OCI-LY3 (cell line): ENCODE data around the gene FILIP1L.

Experiments used
- H2AFZ ChIP-seq: fragments of 200-600, 300-600 bp; shearing (Covaris generic); 2 replicates; pipeline ENCODE4 v1.6.0; 2014; ENCODE audit warnings: antibody characterized with exemption, low read depth, low read length
- H3K27ac ChIP-seq: fragments of 200-600, 300-600 bp; sonication (generic); 2 replicates; pipeline ENCODE4 v1.5.1; 2014; ENCODE audit warnings: mild to moderate bottlenecking, low read length, moderate library complexity, mixed read lengths
- H3K27me3 ChIP-seq: fragments of 200-600, 300-600 bp; sonication (generic); 2 replicates; pipeline ENCODE4 v1.6.1; 2014; ENCODE audit warnings: low read depth, low read length, mixed read lengths
- H3K36me3 ChIP-seq: fragments of 200-600, 300-600 bp; sonication (generic); replicated peaks from 2 replicates; pipeline ENCODE3; 2014; ENCODE audit warnings: low read depth, low read length, mixed read lengths
- H3K4me1 ChIP-seq: fragments of 300-600, 200-600 bp; sonication (generic); 2 replicates; pipeline ENCODE4 v1.6.1; 2014; ENCODE audit warnings: low read length, mixed read lengths
- H3K4me2 ChIP-seq: fragments of 200-600, 300-600 bp; sonication (generic); 2 replicates; pipeline ENCODE4 v1.6.1; 2014; ENCODE audit warnings: low read length, mixed read lengths
- H3K4me3 ChIP-seq: fragments of 300-600, 200-600 bp; sonication (generic); 2 replicates; pipeline ENCODE4 v1.5.1; 2014; ENCODE audit warnings: antibody characterized with exemption, mild to moderate bottlenecking, low read length, moderate library complexity
- H3K79me2 ChIP-seq: fragments of 300-600, 200-600 bp; shearing (Covaris generic); 2 replicates; pipeline ENCODE4 v1.6.1; 2014; ENCODE audit warnings: mild to moderate bottlenecking, low read length, mixed read lengths
- H3K9ac ChIP-seq: fragments of 300-600, 200-600 bp; shearing (Covaris generic); 2 replicates; pipeline ENCODE4 v1.6.0; 2014; ENCODE audit warnings: mild to moderate bottlenecking, low read length, moderate library complexity
- H3K9me3 ChIP-seq: fragments of 200-600, 300-600 bp; shearing (Covaris generic); 2 replicates; pipeline ENCODE4 v1.6.1; 2014; ENCODE audit warnings: low read length, mixed read lengths; ENCODE audit not compliant: insufficient read depth
- H4K20me1 ChIP-seq: fragments of 200-600, 300-600 bp; sonication (generic); 2 replicates; pipeline ENCODE4 v1.6.1; 2016; ENCODE audit warnings: low read length, mixed read lengths; ENCODE audit not compliant: insufficient read depth
- EZH2phosphoT487 ChIP-seq: fragments of 200-600 bp; shearing (Covaris generic); IDR thresholded peaks from 2 replicates; pipeline ENCODE4 v1.6.1; 2018; ENCODE audit warnings: antibody characterized with exemption, mixed run types, low read depth
- TF ChIP-seq, protein P1 (sequence below): fragments of 200-600, 300-600 bp; sonication (generic); IDR thresholded peaks from 2 replicates; pipeline ENCODE4 v1.5.1; 2014; ENCODE audit warnings: antibody characterized with exemption, low read length, low read depth

FILIP1L gene

DNA sequence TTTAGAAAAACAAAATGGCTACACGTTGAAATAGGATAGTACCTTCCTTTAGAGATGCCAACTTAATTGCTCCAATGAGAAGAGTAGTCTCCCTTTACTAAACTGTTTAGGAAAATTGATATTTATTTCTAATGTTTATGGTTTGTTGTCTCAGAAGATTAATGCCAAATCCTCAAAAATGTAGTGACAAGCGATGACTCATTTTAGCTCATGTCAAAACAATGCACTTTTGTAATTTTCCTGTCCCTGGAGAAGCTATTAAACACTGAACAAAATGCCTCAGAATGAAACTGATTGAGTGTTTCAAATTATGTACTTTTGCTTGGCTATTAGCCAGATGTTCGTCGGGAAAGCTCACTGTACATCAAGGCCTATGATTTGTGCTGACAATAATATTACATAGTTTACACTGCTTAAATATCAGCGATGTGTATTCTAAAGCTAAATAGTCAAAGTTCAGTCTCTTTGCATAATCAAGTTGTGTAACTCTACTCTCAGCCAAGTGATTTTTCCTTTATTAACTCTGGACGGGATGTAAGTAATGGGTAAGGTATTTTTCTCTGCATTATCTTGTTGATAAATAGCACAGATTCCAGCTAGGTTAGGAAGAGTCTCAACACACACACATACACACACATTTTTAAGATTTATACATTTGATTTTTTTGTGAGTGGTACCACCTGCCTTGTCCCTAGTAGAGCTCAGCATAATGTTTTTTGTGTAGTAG is 212.9 kb downstream of the FILIP1L start:
- no peak overlapping the region for H3K4me3 ChIP-seq
- peaks cover 10% of the 10 kb centered on the region for H3K4me1 ChIP-seq
- no peak overlapping the region for H3K9ac ChIP-seq
- no peaks in the 10 kb centered on the region for H4K20me1 ChIP-seq
- no peaks in the 10 kb centered on the region for H3K27me3 ChIP-seq
- no peak overlapping the region for H2AFZ ChIP-seq
- H3K79me2 ChIP-seq, result no peaks in the 10 kb centered on the region
- no peak overlapping the region for H3K27ac ChIP-seq
- no peak overlapping the region for H3K4me2 ChIP-seq
- TF ChIP-seq, protein P1, sequence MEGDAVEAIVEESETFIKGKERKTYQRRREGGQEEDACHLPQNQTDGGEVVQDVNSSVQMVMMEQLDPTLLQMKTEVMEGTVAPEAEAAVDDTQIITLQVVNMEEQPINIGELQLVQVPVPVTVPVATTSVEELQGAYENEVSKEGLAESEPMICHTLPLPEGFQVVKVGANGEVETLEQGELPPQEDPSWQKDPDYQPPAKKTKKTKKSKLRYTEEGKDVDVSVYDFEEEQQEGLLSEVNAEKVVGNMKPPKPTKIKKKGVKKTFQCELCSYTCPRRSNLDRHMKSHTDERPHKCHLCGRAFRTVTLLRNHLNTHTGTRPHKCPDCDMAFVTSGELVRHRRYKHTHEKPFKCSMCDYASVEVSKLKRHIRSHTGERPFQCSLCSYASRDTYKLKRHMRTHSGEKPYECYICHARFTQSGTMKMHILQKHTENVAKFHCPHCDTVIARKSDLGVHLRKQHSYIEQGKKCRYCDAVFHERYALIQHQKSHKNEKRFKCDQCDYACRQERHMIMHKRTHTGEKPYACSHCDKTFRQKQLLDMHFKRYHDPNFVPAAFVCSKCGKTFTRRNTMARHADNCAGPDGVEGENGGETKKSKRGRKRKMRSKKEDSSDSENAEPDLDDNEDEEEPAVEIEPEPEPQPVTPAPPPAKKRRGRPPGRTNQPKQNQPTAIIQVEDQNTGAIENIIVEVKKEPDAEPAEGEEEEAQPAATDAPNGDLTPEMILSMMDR, result no peak
- TF ChIP-seq EZH2phosphoT487, result no peak
- no peaks in the 10 kb centered on the region for H3K36me3 ChIP-seq
- H3K9me3 ChIP-seq, result no peaks in the 10 kb centered on the region

DNA sequence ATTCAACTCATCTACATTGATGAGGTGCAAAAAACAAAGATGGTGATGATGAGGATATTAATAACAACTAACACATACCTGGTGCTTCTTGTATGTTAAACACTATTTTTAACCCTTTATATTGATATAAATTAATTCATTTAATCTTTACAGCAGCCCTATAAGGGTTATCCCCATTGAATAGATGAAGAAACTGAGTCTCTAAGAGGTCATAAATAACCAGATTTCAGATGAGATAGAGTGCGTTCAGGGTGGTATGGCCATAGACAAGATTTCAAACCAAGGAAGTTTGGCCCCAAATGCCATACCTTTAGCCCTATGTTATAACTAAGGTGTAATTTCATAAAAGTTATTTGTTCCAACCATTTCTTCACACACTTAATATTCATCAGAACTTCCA is 214.1 kb downstream of the FILIP1L start:
- no peak overlapping the region for H3K4me3 ChIP-seq
- no peak overlapping the region for H3K9ac ChIP-seq
- peaks cover 5% of the 10 kb centered on the region; the same call in 1 of the 2 replicates for H3K79me2 ChIP-seq
- no peaks in the 10 kb centered on the region for H3K27me3 ChIP-seq
- H3K4me1 ChIP-seq, result peaks cover 17% of the 10 kb centered on the region
- H3K4me2 ChIP-seq, result no peak overlapping the region
- H2AFZ ChIP-seq, result no peak overlapping the region
- no peaks in the 10 kb centered on the region for H3K36me3 ChIP-seq
- no peaks in the 10 kb centered on the region for H3K9me3 ChIP-seq
- H3K27ac ChIP-seq, result no peak overlapping the region
- H4K20me1 ChIP-seq, result no peaks in the 10 kb centered on the region
- TF ChIP-seq, protein P1, result no peak
- TF ChIP-seq EZH2phosphoT487, result no peak

DNA sequence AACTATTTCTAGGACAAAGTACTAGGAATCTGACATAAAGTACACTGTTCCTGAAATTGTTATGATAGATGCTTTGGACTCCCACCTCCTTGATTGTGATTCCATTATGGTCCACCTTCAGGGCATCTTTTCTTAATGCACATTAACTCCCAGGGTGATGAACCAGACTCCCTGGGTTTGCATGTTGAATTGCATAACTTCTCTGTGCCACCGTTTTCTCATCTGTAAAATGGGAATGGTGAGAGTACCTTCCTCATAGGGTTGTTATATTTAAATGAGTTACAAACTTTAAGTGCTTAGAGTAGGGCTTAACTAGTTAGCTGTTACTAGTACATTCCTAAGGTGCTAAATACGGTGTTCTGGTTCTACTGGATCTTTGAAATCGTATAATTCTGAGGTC is 214.7 kb downstream of the FILIP1L start:
- H3K4me2 ChIP-seq, result no peak overlapping the region
- H3K4me1 ChIP-seq, result peaks cover 17% of the 10 kb centered on the region
- H3K4me3 ChIP-seq, result no peak overlapping the region
- TF ChIP-seq, protein P1, result no peak
- no peak for TF ChIP-seq EZH2phosphoT487
- peaks cover 5% of the 10 kb centered on the region; the same call in 1 of the 2 replicates for H3K79me2 ChIP-seq
- no peaks in the 10 kb centered on the region for H3K9me3 ChIP-seq
- H3K27me3 ChIP-seq, result no peaks in the 10 kb centered on the region
- H4K20me1 ChIP-seq, result no peaks in the 10 kb centered on the region
- H2AFZ ChIP-seq, result no peak overlapping the region
- H3K36me3 ChIP-seq, result no peaks in the 10 kb centered on the region
- H3K9ac ChIP-seq, result no peak overlapping the region
- no peak overlapping the region for H3K27ac ChIP-seq

DNA sequence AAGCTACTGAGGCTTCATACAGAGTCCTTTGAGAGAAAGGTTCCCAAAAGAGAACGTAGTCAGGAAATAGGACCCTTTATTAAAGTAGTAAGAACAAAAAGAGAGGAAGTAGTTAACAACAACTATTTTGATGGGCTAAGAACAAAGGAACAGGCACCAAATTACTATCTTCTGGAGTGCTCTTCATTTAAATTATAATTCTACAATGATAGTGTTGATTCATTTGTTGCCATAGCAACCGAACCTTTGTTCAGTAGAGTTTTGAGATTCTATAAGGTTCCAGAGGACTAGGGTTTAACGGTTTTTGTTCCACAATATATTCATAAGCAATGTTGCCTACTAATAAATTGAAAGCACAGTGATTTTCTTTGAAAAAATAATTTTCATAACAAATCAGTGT is 217.8 kb downstream of the FILIP1L start:
- Histone ChIP-seq H3K4me3 (no peak overlapping the region), H3K4me2 (no peak overlapping the region), H3K9me3 (no peaks in the 10 kb centered on the region), H3K27me3 (no peaks in the 10 kb centered on the region), H3K27ac (no peak overlapping the region), H4K20me1 (no peaks in the 10 kb centered on the region), H3K36me3 (no peaks in the 10 kb centered on the region), H3K9ac (no peak overlapping the region), H3K79me2 (peaks cover 5% of the 10 kb centered on the region; the same call in 1 of the 2 replicates), H2AFZ (no peak overlapping the region), H3K4me1 (peaks cover 8% of the 10 kb centered on the region; the same call in 1 of the 2 replicates)
- TF ChIP-seq, protein P1, result no peak
- TF ChIP-seq EZH2phosphoT487, result no peak
